ENCODE results near the gene ANKRD13D. TPM values are rescaled to one million over a fixed set of nuclear protein-coding genes. Genes with fewer than 3 reads are reported as not detected.

ANKRD13D gene
- total RNA-seq, 2 experiments from 2014 or later = 157 to 163 TPM

- Mint-ChIP-seq H3K27me3 (no peaks in the 10 kb centered on the region), H3K9me3 (no peaks in the 10 kb centered on the region), H3K4me1 (peaks cover 73% of the 10 kb centered on the region), H3K36me3 (ENCODE audit: low read depth) (peaks cover 66% of the 10 kb centered on the region), H3K4me3 (peak overlapping the region; percentile 90), H3K27ac (peak overlapping the region; percentile 97)
- ChIA-PET CTCF (interaction anchor here (0.7 to 4.3 kb wide), 6 partner anchors 8 to 112 kb away, joined by 3 to 27 read pairs (median 4); partner anchors contain the start of gene ANKRD13D), POLR2A (interaction anchor here (0.9 to 14.4 kb wide), 8 partner anchors 9 to 84 kb away, joined by 3 to 494 read pairs (median 32); partner anchors contain the start of genes ANKRD13D, POLD4 and SSH3)
- no peak for DNase-seq
Observed at GRCh38 chr11:67269401-67270255, 19.5 kb upstream of the ANKRD13D start.

- peak overlapping the region; percentile 90 for H3K4me3 Mint-ChIP-seq
- H3K27me3 Mint-ChIP-seq = no peaks in the 10 kb centered on the region
- DNase-seq = peak; percentile 41
- H3K36me3 Mint-ChIP-seq (ENCODE audit: low read depth) = peaks cover 72% of the 10 kb centered on the region
- no peaks in the 10 kb centered on the region for H3K9me3 Mint-ChIP-seq
- ChIA-PET POLR2A (interaction anchor here (0.7 to 14.4 kb wide), 16 partner anchors 8 to 138 kb away, joined by 3 to 494 read pairs (median 7); partner anchors contain the start of genes ANKRD13D, POLD4 and SSH3), CTCF (interaction anchor here (0.5 to 4.3 kb wide), 8 partner anchors 9 to 111 kb away, joined by 3 to 27 read pairs (median 4); partner anchors contain the start of gene ANKRD13D)
- peaks cover 73% of the 10 kb centered on the region for H3K4me1 Mint-ChIP-seq
- peak overlapping the region; percentile 97 for H3K27ac Mint-ChIP-seq
Observed at GRCh38 chr11:67270256-67271204, 18.6 kb upstream of the ANKRD13D start.

GRCh38 chr11:67271205-67271540, 17.9 kb upstream of the ANKRD13D start:
- Mint-ChIP-seq H3K27ac (peak overlapping the region; percentile 97), H3K36me3 (ENCODE audit: low read depth) (peaks cover 79% of the 10 kb centered on the region), H3K27me3 (no peaks in the 10 kb centered on the region), H3K4me3 (peak overlapping the region; percentile 90), H3K9me3 (no peaks in the 10 kb centered on the region), H3K4me1 (peaks cover 74% of the 10 kb centered on the region)
- DNase-seq = no peak
- ChIA-PET CTCF (interaction anchor here (0.5 to 4.3 kb wide), 6 partner anchors 9 to 80 kb away, joined by 3 to 27 read pairs (median 8); partner anchors contain the start of gene ANKRD13D), POLR2A (interaction anchor here (0.7 to 14.4 kb wide), 15 partner anchors 8 to 138 kb away, joined by 3 to 494 read pairs (median 7); partner anchors contain the start of genes ANKRD13D, POLD4 and SSH3)

- Mint-ChIP-seq H3K4me1 (peaks cover 79% of the 10 kb centered on the region), H3K27ac (peak overlapping the region; percentile 97), H3K27me3 (no peaks in the 10 kb centered on the region), H3K9me3 (no peaks in the 10 kb centered on the region), H3K4me3 (peak overlapping the region; percentile 90), H3K36me3 (ENCODE audit: low read depth) (peaks cover 82% of the 10 kb centered on the region)
- peak; percentile 80 for DNase-seq
- POLR2A ChIA-PET = interaction anchor here (0.7 to 14.4 kb wide), 20 partner anchors 9 to 137 kb away, joined by 3 to 494 read pairs (median 3); partner anchors contain the start of genes ANKRD13D, POLD4, RAD9A and SSH3
- CTCF ChIA-PET = interaction anchor here (1.0 to 4.3 kb wide), 7 partner anchors 10 to 130 kb away, joined by 3 to 27 read pairs (median 5); partner anchors contain the start of genes ANKRD13D and PPP1CA
Observed at GRCh38 chr11:67271541-67272284, 17.4 kb upstream of the ANKRD13D start.

GRCh38 chr11:67272327-67273259, 16.5 kb upstream of the ANKRD13D start:
- no peaks in the 10 kb centered on the region for H3K9me3 Mint-ChIP-seq
- POLR2A ChIA-PET = interaction anchor here (0.5 to 14.4 kb wide), 13 partner anchors 8 to 164 kb away, joined by 3 to 494 read pairs (median 7); partner anchors contain the start of genes ANKRD13D, POLD4 and SSH3
- H3K27me3 Mint-ChIP-seq = no peaks in the 10 kb centered on the region
- CTCF ChIA-PET = interaction anchor here (0.6 to 4.3 kb wide), 9 partner anchors 10 to 157 kb away, joined by 3 to 27 read pairs (median 5); partner anchors contain the start of genes ANKRD13D and PPP1CA
- H3K4me3 Mint-ChIP-seq = peak overlapping the region; percentile 90
- peaks cover 84% of the 10 kb centered on the region for H3K36me3 Mint-ChIP-seq (ENCODE audit: low read depth)
- peak; percentile 45 for DNase-seq
- peaks cover 87% of the 10 kb centered on the region for H3K4me1 Mint-ChIP-seq
- peak overlapping the region; percentile 97 for H3K27ac Mint-ChIP-seq

GRCh38 chr11:67273260-67273990, 15.7 kb upstream of the ANKRD13D start:
- Mint-ChIP-seq H3K4me1 (peaks cover 94% of the 10 kb centered on the region), H3K9me3 (no peaks in the 10 kb centered on the region), H3K27ac (peak overlapping the region; percentile 97), H3K4me3 (peak overlapping the region; percentile 35), H3K36me3 (ENCODE audit: low read depth) (peaks cover 79% of the 10 kb centered on the region), H3K27me3 (no peaks in the 10 kb centered on the region)
- POLR2A ChIA-PET = interaction anchor here (1.1 to 14.4 kb wide), 7 partner anchors 7 to 113 kb away, joined by 3 to 494 read pairs (median 7); partner anchors contain the start of gene ANKRD13D
- CTCF ChIA-PET = interaction anchor here (0.6 to 4.3 kb wide), 5 partner anchors 15 to 128 kb away, joined by 3 to 27 read pairs (median 3); partner anchors contain the start of genes ANKRD13D and PPP1CA
- DNase-seq = no peak

GRCh38 chr11:67274768-67275605, 14.1 kb upstream of the ANKRD13D start:
- H3K9me3 Mint-ChIP-seq = no peaks in the 10 kb centered on the region
- no peaks in the 10 kb centered on the region for H3K27me3 Mint-ChIP-seq
- peaks cover 97% of the 10 kb centered on the region for H3K4me1 Mint-ChIP-seq
- POLR2A ChIA-PET = interaction anchor here (14.4 kb wide), 1 partner anchor 13 kb away, joined by 494 read pairs; the partner anchor contains the start of gene ANKRD13D
- peak overlapping the region; percentile 59 for H3K4me3 Mint-ChIP-seq
- DNase-seq = no peak
- H3K27ac Mint-ChIP-seq = peak overlapping the region; percentile 97
- CTCF ChIA-PET = no interaction called here
- H3K36me3 Mint-ChIP-seq (ENCODE audit: low read depth) = peaks cover 74% of the 10 kb centered on the region

GRCh38 chr11:67275606-67276409, 13.3 kb upstream of the ANKRD13D start:
- Mint-ChIP-seq H3K9me3 (no peaks in the 10 kb centered on the region), H3K27ac (peak overlapping the region; percentile 93), H3K4me3 (peak overlapping the region; percentile 59), H3K36me3 (ENCODE audit: low read depth) (peaks cover 74% of the 10 kb centered on the region), H3K4me1 (peaks cover 93% of the 10 kb centered on the region), H3K27me3 (no peaks in the 10 kb centered on the region)
- POLR2A ChIA-PET = interaction anchor here (1.0 to 14.4 kb wide), 4 partner anchors 12 to 128 kb away, joined by 5 to 494 read pairs (median 12); partner anchors contain the start of genes ANKRD13D, SSH3 and TBC1D10C
- no peak for DNase-seq
- CTCF ChIA-PET = interaction anchor here (1.0 to 3.1 kb wide), 2 partner anchors 8 to 42 kb away, joined by 3 to 19 read pairs; partner anchors contain the start of gene GRK2

- ChIA-PET CTCF (interaction anchor here (0.9 to 3.1 kb wide), 9 partner anchors 7 to 125 kb away, joined by 3 to 32 read pairs (median 9); partner anchors contain the start of genes ANKRD13D, GRK2, PPP1CA and RAD9A), POLR2A (interaction anchor here (0.9 to 14.4 kb wide), 15 partner anchors 8 to 208 kb away, joined by 3 to 494 read pairs (median 5); partner anchors contain the start of genes ANKRD13D, GRK2, POLD4 and SSH3)
- no peaks in the 10 kb centered on the region for H3K9me3 Mint-ChIP-seq
- H3K4me1 Mint-ChIP-seq = peaks cover 83% of the 10 kb centered on the region
- peaks cover 67% of the 10 kb centered on the region for H3K36me3 Mint-ChIP-seq (ENCODE audit: low read depth)
- DNase-seq = peak; percentile 64
- H3K27me3 Mint-ChIP-seq = no peaks in the 10 kb centered on the region
- H3K4me3 Mint-ChIP-seq = peak overlapping the region; percentile 77
- H3K27ac Mint-ChIP-seq = peak overlapping the region; percentile 93
Observed at GRCh38 chr11:67276781-67277230, 12.3 kb upstream of the ANKRD13D start.

Data from activated CD4-positive, alpha-beta memory T cell treated with anti-CD3 and anti-CD28 coated beads, Interleukin-2, amount 10 ng/mL, durations not matched to agents 7 days and 5 days (primary cell).